Fibroblast of skin of left biceps (primary cell): ENCODE results near the gene PHF5A.

Experiments
- DNase-seq, 2 experiments: peaks; one replicate each; pipeline ENCODE4 v3.0.0-alpha.2; 2013; ENCODE audit warnings: low read depth in 2 of 2

The PHF5A gene

DNA sequence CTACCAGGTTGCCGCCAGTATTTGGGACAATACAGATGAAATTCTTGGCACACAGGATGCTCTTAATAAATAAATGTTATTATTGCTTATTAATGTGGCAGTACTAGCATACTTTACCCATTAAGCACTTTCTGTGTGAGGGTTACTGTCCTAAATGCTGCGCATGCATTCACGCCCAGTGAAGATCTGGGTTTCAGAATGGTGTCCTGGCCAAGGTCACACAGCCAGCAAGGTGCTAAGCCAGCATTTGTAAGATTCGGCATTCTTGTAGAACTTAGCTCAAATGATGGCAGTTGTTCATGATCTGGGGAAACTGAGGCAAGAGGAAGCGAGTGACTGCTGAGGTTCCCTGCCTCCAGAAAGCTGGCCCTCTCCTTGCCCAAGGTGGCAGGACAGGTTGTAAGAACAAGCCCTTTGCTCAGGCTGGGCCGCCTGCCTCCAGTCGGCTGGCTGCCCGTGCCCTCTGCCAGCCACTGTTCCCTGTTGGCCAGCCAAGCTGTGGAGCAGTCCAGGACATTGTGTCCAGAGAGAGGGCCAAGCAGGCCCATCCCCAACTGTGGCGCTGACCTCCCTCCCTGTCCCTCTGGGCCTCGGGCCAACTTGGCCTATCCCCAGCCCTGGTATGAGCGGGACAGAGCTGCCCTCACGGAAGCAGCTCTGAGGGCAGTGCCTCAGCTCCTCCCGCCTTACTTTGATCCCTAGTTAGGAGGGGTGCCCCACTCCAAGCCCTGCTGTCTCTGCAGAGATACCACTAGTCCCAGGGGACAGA lies 50.7 kb downstream of the PHF5A start:
- no peak for DNase-seq

DNA sequence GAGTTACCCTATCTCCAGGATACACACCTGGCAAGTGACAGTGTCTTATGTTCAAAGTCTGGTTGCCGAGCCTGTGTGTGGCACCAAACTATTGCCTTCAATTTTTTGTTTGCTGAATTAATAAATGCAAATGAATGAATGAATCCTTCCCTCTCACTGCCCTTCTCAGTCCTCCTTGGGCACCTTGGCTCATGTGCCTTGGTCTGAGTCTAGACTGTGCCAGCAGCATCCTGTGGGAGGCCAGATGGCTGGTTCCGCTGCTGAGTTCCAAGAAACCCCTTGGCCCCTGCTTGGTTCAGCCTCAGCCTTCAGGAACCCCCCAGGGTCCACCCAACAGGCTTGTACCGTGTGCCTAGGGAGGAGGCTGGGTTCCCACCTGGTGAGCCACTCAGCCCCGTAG lies 52.9 kb downstream of the PHF5A start:
- no peak for DNase-seq

DNA sequence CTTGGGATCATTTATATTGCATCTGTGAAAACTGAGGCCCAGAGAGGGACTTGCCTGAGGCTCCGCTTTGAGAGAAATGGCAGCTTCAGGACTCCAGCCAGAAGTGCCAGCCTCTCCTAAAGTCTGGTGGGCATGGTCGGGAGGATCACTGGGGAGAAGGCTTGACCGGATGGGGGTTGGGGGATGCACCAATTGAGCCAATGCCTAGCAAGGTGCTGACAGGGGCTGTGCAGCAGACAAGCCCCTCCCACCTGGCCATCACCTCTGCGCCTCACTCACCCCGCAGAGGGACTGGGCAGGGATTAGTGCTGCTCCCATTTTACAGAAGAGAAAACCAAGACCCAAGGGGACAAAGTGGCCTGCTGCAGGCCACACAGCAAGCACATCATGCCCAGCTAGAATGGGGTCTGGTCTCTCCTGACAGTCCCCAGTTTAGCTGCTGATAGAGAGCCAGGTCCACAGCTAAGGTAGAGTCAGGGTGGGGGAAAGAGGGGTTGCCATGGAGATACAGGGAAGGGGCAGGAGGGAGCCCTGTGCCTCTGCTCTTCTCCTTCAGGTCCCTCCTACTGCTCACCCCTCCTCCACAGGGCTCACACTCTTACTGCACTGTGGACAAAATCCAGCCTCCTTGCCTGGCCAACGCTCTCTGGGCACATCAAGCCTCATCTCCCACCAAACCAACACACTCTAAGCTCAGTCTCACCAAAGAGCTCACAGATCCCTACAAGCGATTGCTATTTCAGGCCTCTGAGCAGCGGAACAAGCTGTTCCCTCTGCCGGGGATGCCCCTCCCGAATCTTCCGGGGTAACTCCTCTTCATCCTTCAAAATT lies 57.3 kb downstream of the PHF5A start:
- no peak for DNase-seq

DNA sequence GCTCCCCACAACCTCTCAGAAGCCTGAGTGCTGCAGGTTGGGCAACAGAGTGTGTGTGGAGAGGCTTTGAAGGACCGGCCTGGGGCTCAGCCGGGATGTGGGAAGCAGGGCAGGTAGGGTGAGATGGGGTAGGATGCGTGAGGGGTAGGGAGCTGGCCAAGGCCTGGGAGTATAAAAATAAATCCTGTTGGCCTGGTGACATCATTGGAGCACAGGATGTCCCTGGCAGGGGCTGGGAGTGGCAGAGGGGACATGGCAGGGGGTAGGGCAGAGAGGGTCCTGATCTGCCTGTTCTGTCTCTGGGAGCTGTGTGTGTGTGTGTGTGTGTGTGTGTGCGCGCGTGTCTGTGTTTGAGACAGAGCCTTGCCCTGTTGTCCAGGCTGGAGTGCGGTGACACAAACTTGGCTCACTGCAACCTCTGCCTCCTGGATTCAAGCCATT lies 58.2 kb downstream of the PHF5A start:
- DNase-seq = no peak
